IMR-90 (cell line): ENCODE measurements around the gene CPNE1. TPM values are rescaled to one million over a fixed set of nuclear protein-coding genes. Genes with fewer than 3 reads are reported as not detected.
"Not testable (repeated sequence)": the region's sequence is repeated elsewhere in the genome, so short reads cannot be mapped to it uniquely, and the experiment has no call there.

ENCODE experiments used
- ATAC-seq: fragments of 200-7000 bp; cut with Tn5 transposase; 2 replicates; pipeline ENCODE4 v1.9.1; 2020; ENCODE audit warnings: low read depth, mild to moderate bottlenecking, moderate library complexity
- BruUV-seq: library from RNA; stranded (reverse); fragments of 400-500 nt; replicated peaks from 2 replicates; lab custom pipeline; 2021; lab: Mats Ljungman, UMichigan
- CTCF ChIA-PET: fragments of 300-600 bp; formaldehyde crosslinking; extraction: SDS; loops from one replicate; lab custom pipeline; 2021; ENCODE audit warnings: antibody characterized with exemption; lab: Yijun Ruan, JAX
- POLR2A ChIA-PET: fragments of 300-600 bp; sonication (Branson Sonifier 250); formaldehyde crosslinking; loops from one replicate; lab custom pipeline; 2022; ENCODE audit warnings: antibody characterized with exemption; ENCODE audit not compliant: unreplicated experiment; lab: Charles Lee
- DNase-seq: peaks from one replicate; pipeline ENCODE4 v3.0.0; 2013
- H2AFZ ChIP-seq: replicated peaks from 2 replicates; pipeline ENCODE3; 2013; ENCODE audit warnings: low read length, mild to moderate bottlenecking; ENCODE audit not compliant: poor library complexity
- H2AK5ac ChIP-seq: 2 replicates; pipeline ENCODE4 v1.6.1; 2013; ENCODE audit warnings: low read depth, low read length, inconsistent platforms
- H2AK9ac ChIP-seq: replicated peaks from 2 replicates; pipeline ENCODE3; 2013; ENCODE audit warnings: mild to moderate bottlenecking, low read depth, low read length, moderate library complexity; ENCODE audit not compliant: poor library complexity
- H2BK120ac ChIP-seq: 2 replicates; pipeline ENCODE4 v1.6.1; 2013; ENCODE audit warnings: low read depth, low read length, inconsistent platforms
- H2BK15ac ChIP-seq: 3 replicates; pipeline ENCODE4 v1.6.1; 2013; ENCODE audit warnings: low read depth, low read length, inconsistent platforms
- H2BK20ac ChIP-seq: 2 replicates; pipeline ENCODE4 v1.6.1; 2013; ENCODE audit warnings: low read depth, mild to moderate bottlenecking, inconsistent platforms, low read length, moderate library complexity
- H2BK5ac ChIP-seq: 2 replicates; pipeline ENCODE4 v1.6.1; 2013; ENCODE audit warnings: mild to moderate bottlenecking, low read depth, low read length, inconsistent platforms; ENCODE audit not compliant: poor library complexity, severe bottlenecking
- H3K14ac ChIP-seq: replicated peaks from 2 replicates; pipeline ENCODE4 v1.6.1; 2013; ENCODE audit warnings: low read depth, low read length, inconsistent platforms
- H3K18ac ChIP-seq: 2 replicates; pipeline ENCODE4 v1.6.1; 2013; ENCODE audit warnings: low read depth, low read length, control low read depth
- H3K23ac ChIP-seq: 2 replicates; pipeline ENCODE4 v1.6.1; 2013; ENCODE audit warnings: low read depth, low read length, inconsistent platforms
- H3K27ac ChIP-seq: 2 replicates; pipeline ENCODE4 v1.5.1; 2013; ENCODE audit warnings: mild to moderate bottlenecking, control low read depth, low read length; ENCODE audit not compliant: insufficient read depth
- H3K27me3 ChIP-seq: 2 replicates; pipeline ENCODE4 v1.6.1; 2013; ENCODE audit warnings: low read length; ENCODE audit not compliant: control insufficient read depth, insufficient read depth
- H3K36me3 ChIP-seq: 2 replicates; pipeline ENCODE4 v1.6.1; 2013; ENCODE audit warnings: low read length, mixed read lengths; ENCODE audit not compliant: control insufficient read depth, insufficient read depth
- H3K4ac ChIP-seq: 2 replicates; pipeline ENCODE4 v1.6.1; 2013; ENCODE audit warnings: low read depth, low read length, inconsistent platforms
- H3K4me1 ChIP-seq: 2 replicates; pipeline ENCODE4 v1.6.1; 2013; ENCODE audit warnings: low read length, mixed read lengths; ENCODE audit not compliant: control insufficient read depth, insufficient read depth
- H3K4me2 ChIP-seq: 2 replicates; pipeline ENCODE4 v1.6.1; 2013; ENCODE audit warnings: low read depth, mild to moderate bottlenecking, control low read depth, low read length, moderate library complexity
- H3K4me3 ChIP-seq: 2 replicates; pipeline ENCODE4 v1.5.1; 2013; ENCODE audit warnings: low read depth, mild to moderate bottlenecking, control low read depth, low read length, moderate library complexity; ENCODE audit not compliant: insufficient read depth
- H3K56ac ChIP-seq: 2 replicates; pipeline ENCODE4 v1.6.1; 2013; ENCODE audit warnings: low read length, inconsistent platforms; ENCODE audit not compliant: insufficient read depth; ENCODE audit errors: extremely low read depth
- H3K79me1 ChIP-seq, 2 experiments: 2 replicates each; pipeline ENCODE4 v1.6.1; 2013; ENCODE audit warnings: low read length in 2 of 2, inconsistent platforms in 1 of 2, low read depth in 1 of 2
- H3K9ac ChIP-seq: 2 replicates; pipeline ENCODE4 v1.6.1; 2013; ENCODE audit warnings: low read depth, low read length, control low read depth
- H3K9me1 ChIP-seq: 2 replicates; pipeline ENCODE4 v1.6.1; 2013; ENCODE audit warnings: low read length, inconsistent platforms; ENCODE audit not compliant: insufficient read depth
- H3K9me3 ChIP-seq: 2 replicates; pipeline ENCODE4 v1.6.1; 2013; ENCODE audit warnings: low read length; ENCODE audit not compliant: control insufficient read depth, insufficient read depth
- H4K20me1 ChIP-seq: 2 replicates; pipeline ENCODE4 v1.6.1; 2013; ENCODE audit warnings: low read length, inconsistent platforms; ENCODE audit not compliant: insufficient read depth
- H4K5ac ChIP-seq: 2 replicates; pipeline ENCODE4 v1.6.1; 2013; ENCODE audit warnings: mild to moderate bottlenecking, low read depth, low read length, control low read depth
- H4K8ac ChIP-seq, 2 experiments: 2 replicates each; pipeline ENCODE4 v1.6.1; 2013; ENCODE audit warnings: low read depth in 2 of 2, low read length in 2 of 2, control low read depth in 1 of 2, inconsistent platforms in 1 of 2
- H4K91ac ChIP-seq: 2 replicates; pipeline ENCODE4 v1.6.1; 2013; ENCODE audit warnings: low read depth, low read length, inconsistent platforms; ENCODE audit not compliant: insufficient read depth
- WGBS, 2 experiments: methylation state at CpG; one replicate each; pipeline versions ENCODE4 v1.1.5 to v1.1.7; 2013; ENCODE audit warnings: missing lambda C conversion rate in 2 of 2; ENCODE audit not compliant: insufficient read length in 1 of 2; ENCODE audit errors: extremely low coverage in 2 of 2; 5-methylcytosine and 5-hydroxymethylcytosine counted together
- dilution Hi-C: fragments of 300-500 bp; cut with HindIII; formaldehyde crosslinking; loops from one replicate; pipeline ENCODE4 v1.14.3; 2018; ENCODE audit warnings: low sequenced_read_pairs; ENCODE audit not compliant: unreplicated experiment
- in situ Hi-C: fragments of 300-500 bp; cut with MboI; formaldehyde crosslinking; loops from 3 replicates; pipeline ENCODE4 v1.14.3; 2019; ENCODE audit warnings: low sequenced_read_pairs, inconsistent platforms, mixed read lengths
- intact Hi-C: fragments of 100-400 bp; cut with micrococcal nuclease; formaldehyde crosslinking; loops from 2 replicates; pipeline ENCODE4 v1.10.0; 2022
- polyA plus RNA-seq, 3 experiments: library from polyadenylated mRNA; depleted of rRNA; stranded (reverse); fragments of >200 nt; gene quantifications; 2 replicates each; pipeline ENCODE4 v1.2.3, GENCODE V29; 2012; ENCODE audit warnings: low replicate concordance in 1 of 3
- total RNA-seq: library from RNA; depleted of rRNA; stranded (reverse); fragments of >200 nt; gene quantifications from 2 replicates; pipeline ENCODE4 v1.2.3, GENCODE V29; 2012

Gene CPNE1
- total and polyA plus RNA-seq, 2 of the 4 experiments (the other 2 are of a cell fraction): 163 to 165 TPM

- H3K9ac ChIP-seq, H3K14ac ChIP-seq, H3K4me1 ChIP-seq, BruUV-seq, H3K4me3 ChIP-seq, H3K27ac ChIP-seq, H2BK120ac ChIP-seq, H2BK5ac ChIP-seq, H3K9me1 ChIP-seq, H3K9me3 ChIP-seq, H3K56ac ChIP-seq, POLR2A ChIA-PET, H2BK15ac ChIP-seq, H2BK20ac ChIP-seq, H4K91ac ChIP-seq, H2AK5ac ChIP-seq, H2AFZ ChIP-seq, H2AK9ac ChIP-seq, H3K23ac ChIP-seq, H3K18ac ChIP-seq, H3K4ac ChIP-seq, DNase-seq, dilution Hi-C loops, ATAC-seq, H3K4me2 ChIP-seq, H4K5ac ChIP-seq, in situ Hi-C loops, H4K8ac ChIP-seq, H3K27me3 ChIP-seq: not testable (repeated sequence)
- H3K79me1 ChIP-seq: peaks cover 6 to 42% of the 10 kb centered on the region in 2 experiments
- H4K20me1 ChIP-seq: peaks cover 71% of the 10 kb centered on the region
- peaks cover 61% of the 10 kb centered on the region for H3K36me3 ChIP-seq
- 100% methylated on average over 3 of the region's 17 CpGs; no CpG with 5 or more reads in 1 of the 2 experiments for WGBS, 2 experiments
- CTCF ChIA-PET: interaction anchor here (0.6 kb wide), 1 partner anchor 11 kb away, joined by 4 read pairs; no protein-coding TSS in a partner anchor
- intact Hi-C loops: loop anchor here (10.0 kb wide), 1 partner anchor 178 kb away; no protein-coding TSS in a partner anchor
Measured at GRCh38 chr20:35706591-35707529, 42.2 kb upstream of the CPNE1 start.

- H3K14ac ChIP-seq, CTCF ChIA-PET, H4K5ac ChIP-seq, dilution Hi-C loops, POLR2A ChIA-PET, H3K4ac ChIP-seq, H2BK120ac ChIP-seq, H3K56ac ChIP-seq, H2BK5ac ChIP-seq, H3K18ac ChIP-seq, H3K9ac ChIP-seq, BruUV-seq, H3K23ac ChIP-seq, H4K8ac ChIP-seq, H4K91ac ChIP-seq, DNase-seq, H2BK20ac ChIP-seq, ATAC-seq, H2AK5ac ChIP-seq, in situ Hi-C loops, H3K9me3 ChIP-seq, H3K27me3 ChIP-seq, H3K4me2 ChIP-seq, H2AFZ ChIP-seq, H2AK9ac ChIP-seq, H3K27ac ChIP-seq, H3K4me3 ChIP-seq, H3K4me1 ChIP-seq, H3K9me1 ChIP-seq, H2BK15ac ChIP-seq: not testable (repeated sequence)
- Histone ChIP-seq H3K79me1 (peaks cover 2 to 46% of the 10 kb centered on the region in 2 experiments), H3K36me3 (peaks cover 62% of the 10 kb centered on the region), H4K20me1 (peaks cover 63% of the 10 kb centered on the region)
- WGBS, 2 experiments: 92% methylated on average over 2 of the region's 11 CpGs; no CpG with 5 or more reads in 1 of the 2 experiments
- intact Hi-C loops: loop anchor here (10.0 kb wide), 1 partner anchor 179 kb away; no protein-coding TSS in a partner anchor
Measured at GRCh38 chr20:35705894-35706293, 41.2 kb upstream of the CPNE1 start.
